GM19467 (cell line): ENCODE results near the gene HASPIN.
"Not testable (repeated sequence)": the region's sequence is repeated elsewhere in the genome, so short reads cannot be mapped to it uniquely, and the experiment has no call there.

Experiments used
- ATAC-seq: cut with Tn5 transposase; IDR thresholded peaks from one replicate; pipeline ENCODE4 v1.9.1; 2021; ENCODE audit warnings: mild to moderate bottlenecking, moderate library complexity; ENCODE audit not compliant: unreplicated experiment

The HASPIN gene

DNA sequence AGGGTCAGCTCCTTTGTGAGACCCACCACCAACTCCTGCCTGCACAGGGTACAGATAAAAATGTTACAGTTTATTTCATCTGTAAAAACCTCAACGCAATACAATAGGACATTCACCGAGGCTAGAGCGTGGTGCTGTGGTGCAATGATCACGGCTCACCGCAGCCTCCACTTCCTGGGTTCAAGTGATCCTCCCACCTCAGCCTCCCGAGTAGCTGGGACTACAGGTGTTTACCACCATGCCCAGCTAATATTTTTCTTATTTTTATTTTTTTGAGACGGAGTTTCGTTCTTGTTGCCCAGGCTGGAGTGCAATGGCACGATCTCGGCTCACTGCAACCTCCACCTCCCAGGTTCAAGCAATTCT is 11.2 kb downstream of the HASPIN start:
- not testable (repeated sequence) for ATAC-seq

GRCh38 chr17:3735515-3735914 is 11.8 kb downstream of the HASPIN start:
- ATAC-seq, result no peak

- ATAC-seq, result no peak
Observed at GRCh38 chr17:3738562-3739295, 15.0 kb downstream of the HASPIN start.

DNA sequence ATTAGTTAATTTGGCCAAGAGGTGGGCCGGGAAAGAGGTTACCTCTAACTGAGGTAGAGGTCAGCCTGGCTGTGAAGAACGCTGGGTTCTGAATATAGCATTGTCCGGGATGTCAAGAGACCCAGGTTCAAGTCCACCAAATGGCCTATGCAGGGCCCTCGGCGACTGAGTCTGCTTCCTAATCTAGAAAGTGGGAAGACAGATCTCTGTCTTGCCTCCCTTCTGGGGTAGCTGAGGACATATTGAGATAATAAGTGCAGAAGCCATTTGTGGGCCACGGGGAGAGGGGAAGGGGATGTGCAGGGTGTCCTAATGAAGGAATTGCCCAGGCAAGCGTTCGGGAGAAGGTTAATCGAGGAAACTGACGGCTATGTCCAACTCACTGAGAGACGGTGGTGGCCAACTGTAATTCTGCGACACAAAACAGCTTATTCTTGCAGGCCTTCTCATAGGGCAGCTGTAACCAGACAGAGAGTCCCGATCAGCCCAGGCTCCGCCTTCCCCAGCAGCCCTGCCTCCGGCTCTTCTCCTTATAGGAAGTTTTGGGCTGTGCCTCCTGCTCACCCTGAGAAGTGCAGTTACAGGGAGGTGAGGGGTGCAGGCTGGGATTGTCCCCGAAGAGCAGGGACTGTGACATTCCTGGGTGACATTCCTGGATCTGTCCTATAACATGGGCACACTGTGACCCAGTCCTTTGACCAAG is 15.9 kb downstream of the HASPIN start:
- ATAC-seq, result no peak

GRCh38 chr17:3740611-3741073 is 16.9 kb downstream of the HASPIN start:
- no peak for ATAC-seq

GRCh38 chr17:3744014-3744413 is 20.3 kb downstream of the HASPIN start:
- no peak for ATAC-seq

DNA sequence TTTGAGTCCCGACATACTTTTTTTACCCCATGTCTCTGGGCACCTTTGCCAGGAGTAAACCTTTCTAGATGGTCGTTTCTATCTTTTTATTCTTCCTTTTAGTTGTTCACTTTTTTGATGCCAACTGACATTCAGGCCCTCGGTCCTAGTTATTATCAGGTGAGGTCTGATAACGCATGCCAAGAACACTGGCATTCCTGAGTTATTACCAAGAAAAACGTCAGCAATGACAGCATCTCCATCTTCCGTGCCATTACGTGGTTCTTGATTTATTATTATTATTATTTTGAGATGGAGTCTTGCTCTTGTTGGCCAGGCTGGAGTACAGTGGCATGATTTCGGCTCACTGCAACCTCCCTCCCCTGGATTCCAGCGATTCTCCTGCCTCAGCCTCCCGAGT is 21.4 kb downstream of the HASPIN start:
- ATAC-seq, result no peak

GRCh38 chr17:3747805-3748204 is 24.1 kb downstream of the HASPIN start:
- no peak for ATAC-seq

GRCh38 chr17:3748576-3748975 is 24.9 kb downstream of the HASPIN start:
- ATAC-seq, result no peak

DNA sequence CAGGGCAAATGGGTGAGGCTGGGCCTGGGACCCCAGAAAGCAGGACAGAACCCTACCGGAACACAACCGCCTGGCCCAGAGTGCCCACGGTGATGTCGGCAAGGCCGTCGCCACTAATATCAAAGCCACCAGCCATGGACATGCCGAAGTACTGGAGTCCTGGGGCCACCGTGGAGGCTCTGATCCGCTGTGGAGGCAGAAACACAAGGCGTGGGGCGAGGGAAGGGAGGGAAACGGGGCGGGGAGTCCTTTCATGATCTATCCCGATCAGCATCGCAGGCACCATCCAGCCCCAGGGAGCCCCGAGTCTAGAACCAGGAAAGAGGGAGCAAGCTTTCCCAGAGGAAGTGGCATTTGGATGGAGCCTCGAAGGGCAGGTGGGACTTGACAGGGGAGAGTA is 26.6 kb downstream of the HASPIN start:
- ATAC-seq, result no peak

GRCh38 chr17:3750926-3751325 is 27.2 kb downstream of the HASPIN start:
- no peak for ATAC-seq

DNA sequence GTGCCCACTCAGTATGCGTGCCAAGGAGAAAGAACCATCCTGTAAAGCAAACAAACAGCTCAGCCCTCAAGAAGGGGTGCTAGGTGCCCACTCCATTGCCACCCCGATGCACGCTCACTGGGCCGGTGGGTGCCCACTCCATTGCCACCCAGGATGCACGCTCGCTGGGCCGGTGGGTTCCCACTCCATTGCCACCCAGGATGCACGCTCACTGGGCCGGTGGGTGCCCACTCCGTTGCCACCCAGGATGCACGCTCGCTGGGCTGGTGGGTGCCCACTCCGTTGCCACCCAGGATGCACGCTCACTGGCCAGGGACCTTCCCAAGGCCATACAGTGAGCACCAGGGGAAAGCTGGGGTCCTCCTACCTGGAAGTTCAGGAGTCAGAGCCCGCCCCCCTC is 28.1 kb downstream of the HASPIN start:
- no peak for ATAC-seq

GRCh38 chr17:3753624-3754023 is 29.9 kb downstream of the HASPIN start:
- ATAC-seq, result no peak

DNA sequence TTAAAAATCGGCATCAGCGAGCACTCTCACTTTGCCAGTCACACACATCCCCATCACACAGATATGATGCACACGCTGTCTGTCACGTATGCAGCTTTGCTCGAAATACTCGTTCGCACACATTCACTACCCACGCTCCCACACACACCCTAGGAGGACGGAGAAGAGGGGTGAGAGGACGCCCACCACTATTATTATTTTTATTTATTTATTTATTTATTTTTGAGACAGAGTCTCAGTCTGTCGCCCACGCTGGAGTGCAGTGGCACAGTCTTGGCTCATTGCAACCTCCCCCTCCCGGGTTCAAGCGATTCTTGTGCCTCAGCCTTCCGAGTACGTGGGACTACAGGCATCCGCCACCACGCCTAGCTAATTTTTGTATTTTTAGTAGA is 30.4 kb downstream of the HASPIN start:
- ATAC-seq, result no peak

DNA sequence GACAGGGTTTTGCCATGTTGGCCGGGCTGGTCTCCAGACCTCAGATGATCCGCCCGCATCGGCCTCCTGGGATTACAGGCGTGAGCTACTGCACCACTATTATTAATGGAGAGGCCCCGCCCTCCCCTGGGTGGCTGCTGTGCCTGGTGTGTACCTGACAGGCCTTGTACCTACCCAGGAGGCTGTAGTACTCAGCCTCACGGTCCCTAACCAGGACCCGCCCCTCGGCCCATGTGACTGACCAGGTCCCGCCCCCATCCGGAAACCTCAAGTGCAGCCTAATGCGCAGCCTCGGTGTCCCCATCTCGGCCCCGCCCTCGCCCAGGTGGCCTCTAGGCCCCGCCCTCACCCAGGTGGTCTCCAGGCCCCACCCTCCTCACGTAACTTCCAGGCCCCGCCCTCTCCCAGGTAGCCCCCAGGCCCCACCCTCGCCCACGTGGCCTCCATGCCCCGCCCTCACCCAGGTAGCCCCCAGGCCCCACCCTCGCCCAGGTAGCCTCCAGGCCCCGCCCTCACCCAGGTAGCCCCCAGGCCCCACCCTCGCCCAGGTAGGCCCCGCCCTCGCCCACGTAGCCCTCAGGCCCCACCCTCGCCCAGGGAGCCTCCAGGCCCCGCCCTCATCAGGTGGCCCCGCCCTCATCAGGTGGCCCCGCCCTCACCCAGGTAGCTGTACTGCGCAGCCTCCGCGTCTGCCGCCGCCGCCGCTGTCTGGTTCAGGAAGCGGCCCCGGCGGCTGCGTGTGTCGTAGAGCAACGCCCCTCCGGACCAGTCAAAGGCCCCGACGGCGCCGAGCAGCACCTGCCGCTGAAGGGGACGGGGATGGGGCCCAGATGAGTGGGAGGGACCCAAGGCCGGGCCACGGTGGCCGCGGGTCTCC is 31.0 kb downstream of the HASPIN start:
- no peak for ATAC-seq

GRCh38 chr17:3755335-3756030 is 31.8 kb downstream of the HASPIN start:
- ATAC-seq, result no peak

- no peak for ATAC-seq
Observed at GRCh38 chr17:3759597-3760216, 36.0 kb downstream of the HASPIN start.

- no peak for ATAC-seq
Observed at GRCh38 chr17:3761036-3761917, 37.6 kb downstream of the HASPIN start.

DNA sequence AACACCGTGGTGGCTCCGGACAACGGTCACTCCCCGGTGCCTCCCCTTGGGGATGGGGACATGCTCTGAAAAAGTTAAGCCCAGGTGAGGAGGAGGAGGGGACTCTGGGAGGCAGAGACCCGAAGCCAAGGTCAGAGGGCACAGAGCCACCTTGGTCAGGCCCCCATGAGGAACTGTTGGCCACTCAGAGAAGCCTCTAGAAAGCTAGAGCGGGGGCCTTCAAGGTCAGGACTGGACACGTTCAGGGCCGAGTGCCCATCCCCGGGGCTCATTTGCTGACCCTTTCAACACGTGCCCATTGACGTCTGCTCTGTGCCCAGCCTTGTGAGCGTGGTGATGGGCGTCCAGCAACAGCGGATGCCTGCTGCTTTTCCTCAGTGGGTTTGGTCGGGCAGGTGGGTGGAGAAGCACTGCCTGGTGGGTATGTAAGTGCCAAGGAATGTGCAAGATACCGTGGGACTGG is 38.2 kb downstream of the HASPIN start:
- ATAC-seq, result no peak
